Effector CD8-positive, alpha-beta T cell (primary cell): ENCODE results near the gene TMBIM4.
"Not testable (repeated sequence)": the region's sequence is repeated elsewhere in the genome, so short reads cannot be mapped to it uniquely, and the experiment has no call there.

Experiments
- DNase-seq: peaks from one replicate; lab custom pipeline; 2025; lab: John Stamatoyannopoulos, UW

Gene TMBIM4

GRCh38 chr12:66184822-66185221 lies 15.0 kb upstream of the TMBIM4 start:
- DNase-seq = not testable (repeated sequence)

GRCh38 chr12:66182956-66183355 lies 13.2 kb upstream of the TMBIM4 start:
- no peak for DNase-seq

GRCh38 chr12:66176105-66176900 lies 6.5 kb upstream of the TMBIM4 start:
- DNase-seq = no peak

GRCh38 chr12:66174391-66175325 lies 4.9 kb upstream of the TMBIM4 start:
- DNase-seq = not testable (repeated sequence)

GRCh38 chr12:66170606-66171005 lies 810 bp upstream of the TMBIM4 start:
- no peak for DNase-seq

- DNase-seq = no peak
Observed at GRCh38 chr12:66168410-66168809, 1.4 kb downstream of the TMBIM4 start.

- DNase-seq = no peak
Observed at GRCh38 chr12:66166561-66166960, 3.2 kb downstream of the TMBIM4 start.

- no peak for DNase-seq
Observed at GRCh38 chr12:66165141-66165540, 4.7 kb downstream of the TMBIM4 start.

GRCh38 chr12:66164349-66164821 lies 5.4 kb downstream of the TMBIM4 start:
- no peak for DNase-seq

GRCh38 chr12:66163289-66163688 lies 6.5 kb downstream of the TMBIM4 start:
- DNase-seq = no peak

- no peak for DNase-seq
Observed at GRCh38 chr12:66162701-66163100, 7.1 kb downstream of the TMBIM4 start.

GRCh38 chr12:66160704-66161103 lies 9.1 kb downstream of the TMBIM4 start:
- DNase-seq = no peak

GRCh38 chr12:66159123-66159522 lies 10.7 kb downstream of the TMBIM4 start:
- no peak for DNase-seq

GRCh38 chr12:66156654-66157053 lies 13.1 kb downstream of the TMBIM4 start:
- DNase-seq = no peak

- DNase-seq = no peak
Observed at GRCh38 chr12:66154776-66155175, 15.0 kb downstream of the TMBIM4 start.

GRCh38 chr12:66152732-66153131 lies 17.1 kb downstream of the TMBIM4 start:
- DNase-seq = no peak

GRCh38 chr12:66149702-66150398 lies 19.9 kb downstream of the TMBIM4 start:
- DNase-seq = no peak

GRCh38 chr12:66144791-66145754 lies 24.7 kb downstream of the TMBIM4 start:
- no peak for DNase-seq

GRCh38 chr12:66143868-66144267 lies 25.9 kb downstream of the TMBIM4 start:
- DNase-seq = no peak

- no peak for DNase-seq
Observed at GRCh38 chr12:66142826-66143225, 27.0 kb downstream of the TMBIM4 start.

- DNase-seq = no peak
Observed at GRCh38 chr12:66141299-66141698, 28.5 kb downstream of the TMBIM4 start.
